CD4-positive, alpha-beta T cell treated with Interleukin-21 for 1 hour (primary cell): Measurements from ENCODE around the gene PTGR3.
"Not testable (repeated sequence)": the region's sequence is repeated elsewhere in the genome, so short reads cannot be mapped to it uniquely, and the experiment has no call there.

Source experiments
- DNase-seq: peaks from one replicate; pipeline ENCODE4 v3.0.0-alpha.2; 2020

PTGR3 gene

DNA sequence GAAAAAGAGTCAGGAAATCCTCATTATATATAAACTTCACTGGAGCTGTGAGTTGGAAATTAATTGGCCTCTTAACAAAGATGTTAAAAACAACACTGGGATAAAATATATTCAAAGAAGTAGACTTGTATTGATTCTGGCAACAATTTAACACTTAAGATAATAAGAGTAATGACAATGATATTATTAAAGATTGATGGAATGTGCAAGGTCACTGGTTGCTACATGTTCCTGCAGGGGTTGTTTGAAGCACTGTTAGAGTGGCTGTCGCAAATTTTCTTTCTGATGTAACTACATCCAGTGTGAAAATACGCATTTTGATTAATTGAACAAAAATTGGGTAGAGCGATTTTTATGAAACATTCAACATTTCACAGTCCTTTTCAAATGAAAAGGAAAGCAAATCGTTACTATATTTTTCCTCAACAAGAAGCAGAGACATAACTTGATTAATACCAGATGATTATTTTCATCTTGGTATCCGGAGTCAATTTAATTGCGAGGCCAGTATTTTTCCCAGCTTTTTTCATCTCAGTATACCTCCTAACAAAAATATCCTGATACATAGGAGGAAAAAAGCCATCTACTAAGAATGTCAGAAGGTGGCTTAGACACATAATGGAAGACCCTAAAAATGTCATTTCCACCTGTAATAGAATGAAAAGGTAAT, 6.1 kb downstream of the PTGR3 start:
- no peak for DNase-seq

DNA sequence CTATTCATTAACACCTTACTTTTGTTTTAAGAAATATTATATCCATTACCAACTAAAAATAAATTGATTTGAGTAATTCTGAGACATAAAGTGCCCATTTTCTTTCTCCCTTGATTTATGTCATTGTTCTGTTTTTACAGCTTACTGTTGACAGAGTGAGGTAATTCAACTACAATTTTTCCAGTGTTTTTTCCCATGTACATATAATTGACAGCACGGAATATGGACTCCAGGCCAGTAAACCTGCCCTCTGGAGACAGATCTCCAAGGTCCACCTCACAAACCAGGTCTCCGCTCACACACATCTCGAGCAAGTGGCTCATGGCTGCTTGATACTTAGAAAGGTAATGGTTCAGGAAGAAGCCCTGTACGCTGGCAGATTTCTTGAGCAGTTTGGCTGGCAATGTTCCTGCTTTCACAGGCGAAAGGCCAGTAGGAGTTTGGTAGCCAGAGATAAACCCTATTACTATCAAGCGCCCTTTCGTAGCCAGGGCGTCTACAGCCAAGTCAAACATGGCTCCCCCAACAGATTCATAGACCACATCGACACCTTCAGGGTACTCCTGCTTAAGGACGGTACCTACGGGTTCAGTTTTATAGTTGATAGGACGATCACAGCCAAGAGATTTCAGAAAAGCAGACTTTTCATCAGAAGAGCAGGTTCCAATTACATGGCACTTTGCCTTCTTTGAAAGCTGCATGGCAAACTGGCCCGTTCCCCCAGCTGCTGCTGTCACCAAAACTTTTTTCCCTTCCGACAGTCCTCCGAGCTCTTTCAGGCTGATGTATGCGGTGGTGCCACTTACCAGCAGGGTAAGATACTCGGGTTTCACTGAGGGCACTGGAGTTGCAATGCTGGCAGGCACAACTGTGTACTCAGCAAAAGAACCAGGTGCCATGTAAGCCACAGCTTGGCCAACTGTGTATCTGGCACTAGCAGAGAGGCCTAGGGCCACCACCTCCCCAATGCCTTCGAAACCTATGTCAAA, 7.4 kb downstream of the PTGR3 start:
- DNase-seq, result no peak

DNA sequence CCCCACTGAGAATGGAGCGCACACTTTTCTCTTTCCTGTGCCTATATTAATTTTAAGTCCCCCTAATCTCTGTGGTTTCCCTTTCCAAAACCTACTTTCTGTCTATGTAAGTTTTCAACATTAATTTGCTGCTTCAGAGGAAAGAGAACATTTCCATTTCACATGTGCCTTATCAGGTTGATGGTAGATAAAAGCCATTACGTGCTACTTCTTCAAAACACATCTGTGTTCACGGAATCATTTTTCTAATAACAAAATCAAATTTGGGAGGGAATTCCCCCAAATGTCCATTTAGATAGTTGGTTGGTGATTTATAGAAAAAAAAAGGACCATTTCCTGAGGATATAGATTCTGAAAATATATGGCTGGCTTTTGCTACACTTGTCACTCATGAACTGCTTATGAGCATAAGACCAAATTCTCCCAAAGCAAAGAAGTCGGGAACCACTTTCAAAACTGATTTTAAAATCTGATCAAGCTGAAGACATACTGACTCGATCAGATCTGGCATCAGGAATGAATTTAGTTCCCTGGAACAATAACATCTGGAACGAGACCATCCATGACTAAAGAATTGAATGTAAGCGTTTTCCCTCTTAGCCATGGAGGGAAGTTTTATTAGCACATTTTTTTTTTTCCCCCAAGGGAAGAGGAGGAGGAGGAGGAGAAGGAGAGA, 8.2 kb downstream of the PTGR3 start:
- no peak for DNase-seq

DNA sequence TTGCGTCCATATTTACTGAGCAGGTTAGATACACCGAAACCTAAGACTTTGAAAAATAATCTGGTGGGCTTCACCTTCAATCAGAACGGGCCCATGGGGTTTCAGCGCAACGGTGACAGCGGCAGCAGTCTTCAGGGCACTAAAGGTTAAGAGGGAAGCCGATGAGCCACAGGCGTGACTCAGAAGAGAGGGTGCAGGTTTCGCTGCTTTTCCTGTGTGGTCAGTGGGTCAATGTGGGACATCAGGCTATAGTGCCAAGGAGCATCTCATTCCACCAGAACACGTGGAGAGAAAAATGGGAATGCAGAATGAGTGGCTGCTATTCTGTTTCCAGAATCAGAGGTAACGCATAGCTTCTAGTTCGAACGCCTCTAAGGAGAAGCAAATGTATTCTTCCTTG, 8.9 kb downstream of the PTGR3 start:
- DNase-seq, result no peak

DNA sequence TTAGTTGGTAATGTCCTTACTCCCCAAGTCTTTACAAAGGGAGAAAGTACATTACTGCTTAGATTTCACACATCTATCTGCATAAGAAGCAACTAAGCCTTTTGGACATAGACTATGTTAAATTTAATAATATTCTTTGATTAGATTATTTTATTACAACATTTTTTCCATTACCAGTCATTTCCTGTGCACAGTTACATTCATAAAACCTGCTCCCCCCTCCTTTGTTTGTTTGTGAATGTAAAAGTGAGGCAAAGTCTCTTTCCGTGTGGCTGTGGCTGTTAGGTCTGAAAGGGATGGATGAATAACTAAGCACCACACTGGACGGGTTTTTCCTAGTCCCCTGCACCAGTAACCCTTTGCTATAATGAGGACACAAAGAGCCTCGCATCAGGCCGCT, 9.6 kb downstream of the PTGR3 start:
- no peak for DNase-seq

DNA sequence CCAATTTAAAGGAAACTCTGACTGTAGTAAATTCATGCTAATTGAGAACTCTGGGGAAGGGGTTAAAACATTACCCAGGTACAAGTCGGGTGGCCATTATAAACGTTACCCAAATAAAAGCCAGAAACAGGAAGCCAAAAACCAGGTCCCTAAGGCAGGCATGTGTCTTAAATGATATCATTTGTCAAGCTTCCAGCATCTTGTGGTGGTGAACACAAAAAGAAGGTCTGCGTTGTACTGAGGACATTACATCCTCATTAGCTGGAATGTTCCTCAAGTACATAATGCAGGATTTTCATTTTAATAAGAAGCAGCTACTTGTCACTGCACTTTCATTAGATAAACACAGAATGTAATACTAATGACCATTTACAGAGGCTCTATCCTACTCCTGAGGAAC, 10.9 kb downstream of the PTGR3 start:
- DNase-seq, result no peak

DNA sequence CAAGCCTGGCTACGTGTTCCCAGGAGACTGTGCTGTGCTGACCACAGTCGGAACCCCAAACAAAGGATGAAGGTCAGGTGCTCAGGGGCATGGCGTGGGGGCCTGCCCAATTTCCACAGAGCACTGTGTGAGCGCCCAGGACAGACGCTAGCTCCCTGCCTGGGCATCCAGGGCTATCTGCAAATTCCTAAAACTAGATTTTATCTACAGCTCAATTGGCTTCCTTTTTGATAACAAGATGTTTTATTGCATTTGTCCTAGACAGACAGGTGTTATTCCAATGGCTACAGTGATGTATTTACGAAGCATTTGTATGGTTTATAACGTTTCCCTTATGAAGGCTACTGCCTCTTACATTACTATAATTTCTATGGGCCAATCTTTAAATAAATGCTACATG, 16.0 kb downstream of the PTGR3 start:
- DNase-seq, result no peak

DNA sequence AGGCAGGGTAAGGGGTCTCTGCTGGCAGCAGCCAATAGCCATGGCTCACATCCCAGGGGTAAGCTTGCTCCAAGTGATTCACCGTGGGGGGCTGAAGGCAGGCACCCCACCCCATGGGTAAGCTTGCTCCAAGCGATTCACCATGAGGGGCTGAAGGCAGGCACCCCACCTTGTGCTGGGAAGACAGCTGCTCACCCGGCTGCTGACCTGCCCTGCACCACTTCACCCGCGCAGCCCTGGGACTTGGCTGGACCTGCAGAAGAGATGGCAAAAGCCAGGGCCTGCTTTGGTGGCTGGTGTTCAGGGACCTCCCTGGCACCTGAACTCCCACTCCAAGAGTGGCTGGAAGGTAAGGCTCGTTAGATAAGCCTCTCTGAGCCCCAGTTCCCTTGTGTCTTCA, 19.2 kb downstream of the PTGR3 start:
- DNase-seq, result no peak

DNA sequence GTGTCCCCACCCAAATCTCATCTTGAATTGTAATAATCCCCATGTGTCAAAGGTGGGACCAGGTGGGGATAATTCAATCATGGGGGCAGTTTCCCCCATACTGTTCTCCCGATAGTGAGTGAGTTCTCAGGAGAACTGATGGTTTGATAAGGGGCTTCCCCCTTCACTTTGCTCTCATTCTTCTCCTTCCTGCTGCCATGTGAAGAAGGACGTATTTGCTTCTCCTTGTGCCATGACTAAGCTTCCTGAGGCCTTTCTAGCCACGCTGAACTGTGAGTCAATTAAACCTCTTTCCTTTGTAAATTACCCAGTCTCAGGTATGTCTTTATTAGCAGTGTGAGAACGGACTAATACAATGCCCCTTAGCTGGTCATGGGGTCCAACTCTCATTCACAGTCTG, 21.2 kb downstream of the PTGR3 start:
- not testable (repeated sequence) for DNase-seq

DNA sequence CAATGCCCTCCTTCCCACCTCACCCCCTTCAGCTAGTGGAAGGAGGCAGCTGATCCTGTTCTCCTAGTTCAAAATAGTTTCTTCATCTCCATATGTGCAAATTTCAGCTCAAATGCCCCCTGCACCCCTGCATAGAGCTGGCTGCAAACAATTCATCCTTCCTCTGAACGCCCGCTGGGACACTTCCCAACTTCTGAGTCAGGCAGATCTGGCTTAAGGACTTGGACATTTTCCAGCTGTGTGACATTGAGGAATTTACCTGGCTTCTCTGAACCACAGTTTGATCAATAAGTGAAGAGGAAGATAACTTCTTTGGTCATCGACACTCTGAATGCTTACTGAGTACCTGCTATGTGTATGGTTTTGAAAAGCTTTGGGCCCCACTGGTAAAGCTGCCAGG, 23.5 kb downstream of the PTGR3 start:
- no peak for DNase-seq

DNA sequence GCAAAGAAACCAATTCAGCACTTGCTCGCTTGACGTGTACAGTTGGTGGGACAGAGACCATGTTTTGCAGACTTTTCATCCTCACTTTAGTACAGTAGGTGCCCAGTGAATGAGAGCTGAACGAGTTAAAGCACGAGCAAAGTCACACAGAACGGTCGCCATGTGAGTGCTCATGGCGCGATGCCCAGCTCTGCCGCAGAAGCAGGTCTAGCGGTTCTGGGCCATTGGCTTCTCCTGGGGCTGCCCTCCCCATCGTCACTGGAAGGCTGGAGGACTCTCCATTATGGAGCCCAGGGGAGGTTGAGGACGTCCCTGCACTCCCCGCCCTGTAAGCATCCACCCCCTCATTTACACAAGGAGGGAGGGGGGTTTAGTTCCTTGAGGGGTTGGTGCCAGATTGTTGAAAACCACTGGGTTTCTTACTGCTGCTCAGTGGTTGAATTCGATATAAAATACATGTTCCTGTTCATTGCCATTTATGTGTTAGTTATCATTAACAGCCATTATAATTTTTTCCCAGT, 24.9 kb downstream of the PTGR3 start:
- no peak for DNase-seq

DNA sequence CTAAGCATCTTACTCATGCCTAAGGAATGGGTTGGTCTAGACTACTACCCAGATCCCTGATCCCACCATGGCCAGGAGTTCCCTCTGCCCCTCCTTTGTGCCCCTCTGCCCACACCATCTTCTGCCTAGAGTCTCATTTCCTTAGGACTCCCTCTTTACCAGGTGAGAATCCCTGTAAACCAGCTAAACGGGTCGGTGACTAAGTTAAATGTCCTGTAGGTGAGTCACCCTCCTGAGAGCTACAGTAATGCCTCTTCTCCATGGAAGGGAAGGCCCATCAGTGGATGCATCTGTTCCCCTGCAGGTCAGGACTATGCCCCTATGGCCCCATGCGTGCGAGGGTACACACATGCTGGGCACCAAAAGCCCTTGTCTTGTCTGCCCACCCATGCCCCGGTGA, 25.4 kb downstream of the PTGR3 start:
- no peak for DNase-seq

DNA sequence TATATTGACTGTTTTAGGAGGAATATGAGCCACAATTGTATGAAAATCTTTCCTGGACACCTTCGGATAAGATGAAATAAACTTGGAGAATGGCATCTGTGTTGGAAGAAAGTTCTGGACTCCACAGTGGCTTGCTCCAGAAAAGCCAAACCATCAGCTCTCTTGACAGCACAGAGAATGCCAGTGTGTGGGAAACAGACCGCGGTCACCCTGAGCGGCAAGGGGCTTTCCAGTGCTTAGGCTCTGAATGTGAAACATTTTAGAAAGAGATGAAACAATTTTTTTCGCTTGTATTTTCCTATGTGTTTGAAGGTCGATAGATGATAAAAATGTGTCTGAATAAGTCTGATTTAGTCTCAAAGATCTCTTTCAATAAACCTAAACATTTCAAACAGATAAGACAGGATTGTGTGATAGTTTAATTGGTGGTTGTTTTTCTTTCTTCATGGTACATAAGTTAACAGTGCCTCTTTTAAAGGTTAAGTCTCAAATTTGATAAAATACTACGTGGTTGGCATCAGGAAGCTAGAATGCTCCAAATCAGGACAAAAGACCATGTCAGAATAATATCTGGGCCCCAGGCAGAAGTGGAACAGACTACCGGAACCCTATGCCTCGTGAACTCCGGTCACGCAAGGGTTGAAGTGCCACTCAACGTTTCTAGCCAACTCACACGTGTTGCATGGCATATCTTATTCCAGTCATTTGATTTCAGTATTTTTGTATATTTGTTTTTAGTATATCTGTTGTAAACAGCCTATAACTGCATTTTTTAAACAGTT, 28.9 kb downstream of the PTGR3 start:
- DNase-seq, result no peak

DNA sequence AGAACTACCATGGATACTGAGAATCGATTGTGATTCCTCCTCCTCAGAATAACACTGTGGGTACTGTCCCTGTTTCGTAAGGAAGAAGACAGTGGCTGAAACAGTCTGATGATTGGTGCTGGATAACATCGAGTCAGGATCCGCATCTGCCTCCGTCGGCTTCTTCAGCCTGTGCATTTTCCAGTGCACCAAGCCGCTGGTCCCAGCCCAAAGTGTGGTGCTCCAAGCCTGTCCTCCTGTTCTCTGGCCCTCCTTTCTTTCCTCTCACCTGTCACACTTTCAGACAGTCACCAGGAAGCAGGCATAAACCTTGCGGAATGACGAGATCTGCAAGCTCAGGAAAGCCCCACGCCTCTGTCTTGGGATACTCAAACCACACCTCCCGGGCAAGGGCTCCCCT, 30.6 kb downstream of the PTGR3 start:
- DNase-seq, result no peak

DNA sequence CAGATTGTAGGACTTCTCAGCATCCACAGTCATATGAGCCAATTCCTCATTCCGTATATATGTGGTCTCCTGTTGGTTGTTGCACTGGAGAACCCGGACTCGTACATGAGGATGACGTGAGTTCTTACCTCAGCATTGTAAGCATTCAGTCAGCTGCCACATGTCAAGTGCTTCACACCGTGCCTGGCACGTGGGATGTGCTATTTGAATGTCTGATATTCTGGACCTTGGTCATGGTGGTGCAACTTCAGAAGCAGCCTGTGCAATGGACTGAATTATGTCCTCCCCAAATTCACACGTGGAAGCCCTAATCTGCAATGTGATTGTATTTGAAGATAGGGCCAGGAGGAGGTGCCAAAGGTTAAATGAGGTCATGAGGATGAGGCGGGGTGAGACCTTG, 32.1 kb downstream of the PTGR3 start:
- DNase-seq, result no peak

DNA sequence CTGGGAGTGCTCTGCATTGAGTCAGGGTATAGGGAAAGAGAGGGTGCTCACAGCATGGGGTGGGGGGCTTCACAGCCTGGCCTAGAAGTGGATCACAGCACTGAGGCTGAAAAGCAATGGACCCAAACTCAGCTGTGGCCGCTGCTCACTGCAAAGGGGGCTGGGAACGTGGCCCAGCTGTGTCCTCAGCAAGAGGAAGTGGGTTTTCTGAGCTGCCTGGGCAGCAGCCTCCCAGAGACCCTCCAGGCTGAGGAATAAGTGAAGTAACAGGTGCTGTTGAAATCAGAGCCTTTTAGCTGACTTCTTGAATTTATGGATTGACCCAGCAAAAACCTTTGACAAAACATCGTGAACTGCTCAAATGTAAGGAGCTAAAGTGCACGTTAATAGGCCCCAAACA, 35.2 kb downstream of the PTGR3 start:
- no peak for DNase-seq

DNA sequence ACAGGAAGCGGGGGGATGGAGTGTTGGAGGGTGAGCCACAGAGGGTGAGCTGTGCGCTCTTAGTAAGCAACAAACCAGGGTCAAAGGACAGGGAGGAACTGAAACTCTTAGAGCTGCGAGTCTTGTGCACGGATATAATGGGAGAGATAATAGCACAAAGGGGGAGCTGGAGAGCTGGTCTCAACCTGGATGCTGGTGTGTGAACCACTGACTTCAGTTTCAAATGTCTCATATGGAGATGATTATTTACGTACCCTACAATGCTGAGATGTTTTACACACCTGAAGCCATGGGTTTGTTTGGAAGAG, 35.9 kb downstream of the PTGR3 start:
- DNase-seq, result peak; percentile 15

DNA sequence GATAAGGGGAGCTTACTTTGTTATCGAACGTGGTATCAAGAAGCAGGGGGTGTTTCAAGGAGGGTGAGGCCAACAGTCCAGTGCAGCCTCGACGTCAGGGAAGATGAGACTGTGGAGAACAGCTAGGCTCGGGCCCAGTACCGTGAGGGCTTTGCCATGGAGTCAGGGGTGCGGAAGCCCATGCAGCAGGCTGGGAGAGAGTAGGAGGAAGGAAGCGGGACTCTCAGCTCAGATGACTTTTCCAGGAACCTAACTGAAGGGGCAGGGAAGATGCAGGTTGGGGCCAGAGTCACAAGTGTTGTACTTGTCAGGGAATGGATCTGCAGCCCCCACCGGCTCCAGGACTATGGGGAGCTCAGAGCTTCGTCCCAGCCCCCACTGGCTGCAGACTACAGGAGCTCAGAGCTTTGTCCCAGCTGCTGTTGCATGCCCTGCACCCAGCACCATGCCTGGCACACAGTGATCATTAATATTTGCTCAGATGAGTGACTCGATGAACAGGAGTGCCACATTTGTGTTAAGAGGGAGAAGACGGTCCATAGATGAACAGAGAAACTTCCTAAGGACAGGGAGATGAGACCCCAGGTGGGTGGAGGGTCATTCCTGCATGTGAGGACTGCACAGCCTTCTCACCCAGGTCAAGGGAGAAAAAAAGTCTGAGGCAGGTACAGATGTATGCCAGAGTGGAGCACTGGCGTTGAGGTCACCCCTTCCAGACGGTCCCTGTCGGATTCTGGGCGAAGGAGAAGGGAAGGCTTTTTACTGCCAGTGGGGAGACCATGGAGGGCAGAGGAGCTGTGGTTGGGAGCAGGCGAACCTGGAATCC, 36.4 kb downstream of the PTGR3 start:
- DNase-seq, result no peak

DNA sequence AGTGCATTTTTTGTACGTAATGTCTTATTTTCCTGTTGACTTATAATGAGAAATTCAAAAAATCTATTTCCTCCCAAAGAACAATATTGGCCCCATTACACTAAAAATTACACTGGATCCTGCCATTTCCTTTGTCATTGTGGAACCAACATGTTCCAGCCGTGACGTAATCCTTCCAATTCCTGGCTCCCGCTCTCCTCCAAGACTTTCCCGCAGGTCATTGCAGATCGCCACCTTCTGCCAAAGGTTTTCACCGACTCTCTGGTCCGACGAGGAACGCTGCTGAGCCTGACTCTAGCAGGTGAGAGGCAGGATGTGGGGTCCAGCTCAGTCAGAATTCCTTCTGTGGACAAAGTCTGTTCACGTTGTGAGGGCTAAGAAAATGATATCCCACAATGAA, 38.0 kb downstream of the PTGR3 start:
- DNase-seq, result no peak

DNA sequence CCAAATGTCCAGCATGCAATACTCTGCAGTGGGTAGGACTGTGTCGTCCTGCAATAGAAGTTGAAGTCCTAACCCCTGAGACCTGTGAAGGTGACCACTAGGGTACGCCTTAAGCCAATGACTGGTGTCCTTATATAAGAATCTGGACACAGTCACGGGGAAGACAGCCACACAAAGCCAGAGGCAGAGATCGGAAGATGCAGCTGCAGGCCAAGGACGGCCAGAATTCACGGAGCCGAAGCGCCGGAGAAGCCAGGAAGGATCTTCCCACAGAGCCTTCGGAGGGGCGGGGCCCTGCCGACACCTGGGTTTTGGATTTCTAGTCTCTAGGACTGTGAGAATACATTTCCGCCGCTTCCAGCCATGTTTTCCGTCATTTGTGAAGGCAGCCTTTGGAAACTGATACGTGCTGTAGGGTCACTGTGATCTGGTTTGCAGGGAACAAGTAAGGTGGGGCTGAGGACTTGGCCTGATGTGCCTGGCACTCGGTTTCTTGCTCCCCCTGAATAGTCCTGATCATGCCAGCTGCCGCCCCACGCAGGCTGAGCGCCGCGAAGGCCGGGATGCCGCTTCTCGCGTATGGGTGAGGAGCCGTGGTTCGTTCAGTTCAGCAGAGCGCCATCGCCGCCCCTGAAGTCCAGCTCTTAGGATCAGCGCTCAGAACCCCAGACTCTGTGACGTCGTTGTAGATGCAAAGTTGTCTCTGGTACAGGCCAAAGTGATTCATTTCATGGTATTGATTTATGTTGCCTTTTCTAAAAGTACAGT, 38.7 kb downstream of the PTGR3 start:
- no peak for DNase-seq

DNA sequence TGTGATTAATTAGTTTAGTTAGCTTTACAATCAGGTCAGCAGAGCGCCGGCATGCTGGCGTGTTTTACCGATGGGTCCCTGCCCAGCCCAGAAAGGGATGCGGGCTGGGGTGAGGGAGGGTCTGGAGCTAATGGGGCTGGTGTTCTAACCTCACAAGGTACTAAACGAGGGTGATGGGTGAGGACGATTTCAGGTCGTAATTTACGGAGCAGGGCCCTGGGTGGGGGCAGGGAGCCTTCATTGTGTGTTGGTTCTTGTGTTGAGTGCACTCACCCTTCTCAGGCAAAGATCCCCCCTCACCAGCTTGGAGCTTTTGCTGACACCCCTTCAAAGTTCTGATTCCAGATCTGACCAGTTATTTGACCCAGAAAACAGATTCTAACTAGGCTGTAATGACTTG, 39.5 kb downstream of the PTGR3 start:
- no peak for DNase-seq
